Common myeloid progenitor, CD34-positive (primary cell): ENCODE measurements around the gene GARIN3.

Experiments used
- CTCF ChIA-PET: fragments of 350-600 bp; sonication (Branson Sonifier 250); formaldehyde crosslinking; loops from one replicate; lab custom pipeline; 2021; ENCODE audit warnings: antibody characterized with exemption; lab: Charles Lee
- POLR2A ChIA-PET: fragments of 350-600 bp; sonication (Branson Sonifier 250); formaldehyde crosslinking; loops from one replicate; lab custom pipeline; 2021; ENCODE audit warnings: antibody characterized with exemption; lab: Charles Lee
- DNase-seq, 3 donors: peaks; one replicate each; pipeline versions ENCODE4 v3.0.0 to v3.0.0-alpha.2; 2013
- H3K27ac ChIP-seq, 2 experiments: 1 replicate in 1 of 2; 2 replicates in 1 of 2; pipeline ENCODE4 v1.7.0; 2013; ENCODE audit warnings: inconsistent platforms in 2 of 2, low read length in 2 of 2, mild to moderate bottlenecking in 2 of 2, low read depth in 1 of 2, moderate library complexity in 1 of 2; ENCODE audit not compliant: severe bottlenecking in 2 of 2, insufficient read depth in 1 of 2, poor library complexity in 1 of 2
- H3K27me3 ChIP-seq, 5 experiments: replicated peaks in 2 of 5; 1 replicate in 3 of 5; 2 replicates in 2 of 5; pipeline versions ENCODE4 v1.6.1 to v1.7.0; 2013; ENCODE audit warnings: low read length in 4 of 5, mild to moderate bottlenecking in 2 of 5, moderate library complexity in 2 of 5, inconsistent platforms in 1 of 5; ENCODE audit not compliant: insufficient read depth in 5 of 5, control insufficient read depth in 4 of 5
- H3K36me3 ChIP-seq, 4 experiments: 1 replicate in 2 of 4; 2 replicates in 2 of 4; pipeline versions ENCODE4 v1.6.1 to v1.7.0; 2013; ENCODE audit warnings: low read length in 3 of 4, control low read depth in 1 of 4, mild to moderate bottlenecking in 1 of 4; ENCODE audit not compliant: control insufficient read depth in 4 of 4, insufficient read depth in 4 of 4
- H3K4me1 ChIP-seq, 4 experiments: 1 replicate in 3 of 4; 2 replicates in 1 of 4; pipeline versions ENCODE4 v1.6.1 to v1.7.1; 2013; ENCODE audit warnings: low read length in 3 of 4, mild to moderate bottlenecking in 3 of 4, control low read depth in 1 of 4, inconsistent platforms in 1 of 4, moderate library complexity in 1 of 4; ENCODE audit not compliant: control insufficient read depth in 4 of 4, insufficient read depth in 4 of 4; ENCODE audit errors: control extremely low read depth in 1 of 4
- H3K4me3 ChIP-seq, 7 experiments: 1 replicate in 4 of 7; 2 replicates in 3 of 7; pipeline versions ENCODE4 v1.5.1 to v1.7.0; 2013; ENCODE audit warnings: mild to moderate bottlenecking in 7 of 7, low read length in 6 of 7, moderate library complexity in 6 of 7, inconsistent platforms in 2 of 7, low read depth in 2 of 7, control low read depth in 1 of 7; ENCODE audit not compliant: insufficient read depth in 4 of 7, control insufficient read depth in 1 of 7; ENCODE audit errors: extremely low read depth in 1 of 7
- H3K9me3 ChIP-seq, 5 experiments: 1 replicate in 4 of 5; 2 replicates in 1 of 5; pipeline versions ENCODE4 v1.6.1 to v1.7.1; 2013; ENCODE audit warnings: low read length in 4 of 5, mild to moderate bottlenecking in 2 of 5, inconsistent platforms in 1 of 5, low read depth in 1 of 5, moderate library complexity in 1 of 5; ENCODE audit not compliant: control insufficient read depth in 4 of 5, insufficient read depth in 2 of 5; ENCODE audit errors: control extremely low read depth in 1 of 5
- WGBS: methylation state at CpG from one replicate; pipeline ENCODE4 v1.1.5; 2013; ENCODE audit not compliant: insufficient coverage; 5-methylcytosine and 5-hydroxymethylcytosine counted together

Gene GARIN3

GRCh38 chr5:157172403-157172802, 6.3 kb upstream of the GARIN3 start:
- Histone ChIP-seq H3K36me3 (no peaks in the 10 kb centered on the region), H3K27ac (no peak overlapping the region), H3K4me1 (peaks cover 0 to 15% (median 3%) of the 10 kb centered on the region in 4 experiments), H3K27me3 (no peaks in the 10 kb centered on the region), H3K9me3 (peaks cover 0 to 2% (median 0%) of the 10 kb centered on the region in 5 experiments), H3K4me3 (no peak overlapping the region)
- peak in 2 of 3 donors; percentile 31 to 41 for DNase-seq
- ChIA-PET POLR2A (no interaction called here), CTCF (no interaction called here)
- 0% methylated on average over 1 of the region's 2 CpGs for WGBS

GRCh38 chr5:157168286-157168685, 2.2 kb upstream of the GARIN3 start:
- ChIA-PET POLR2A (no interaction called here), CTCF (interaction anchor here (1.3 to 2.3 kb wide), 2 partner anchors 12 to 19 kb away, joined by 3 to 5 read pairs; no protein-coding TSS in a partner anchor)
- Histone ChIP-seq H3K9me3 (peaks cover 0 to 2% (median 0%) of the 10 kb centered on the region in 5 experiments), H3K4me3 (no peak overlapping the region), H3K27me3 (no peaks in the 10 kb centered on the region), H3K36me3 (no peaks in the 10 kb centered on the region), H3K4me1 (peaks cover 0 to 15% (median 3%) of the 10 kb centered on the region in 4 experiments), H3K27ac (no peak overlapping the region)
- no peak for DNase-seq
- 95% methylated on average over 4 of the region's 5 CpGs for WGBS

- CTCF ChIA-PET = interaction anchor here (1.1 to 2.3 kb wide), 3 partner anchors 12 to 146 kb away, joined by 3 to 5 read pairs (median 4); no protein-coding TSS in a partner anchor
- no peak overlapping the region for H3K27ac ChIP-seq
These were observed 1.2 kb upstream of the GARIN3 start for GRCh38 chr5:157167214-157167621.

GRCh38 chr5:157165668-157166067, 396 bp downstream of the GARIN3 start:
- Histone ChIP-seq H3K4me1 (no peaks in the 10 kb centered on the region), H3K4me3 (no peak overlapping the region), H3K36me3 (no peaks in the 10 kb centered on the region), H3K9me3 (peaks cover 0 to 2% (median 0%) of the 10 kb centered on the region in 5 experiments), H3K27ac (no peak overlapping the region), H3K27me3 (no peaks in the 10 kb centered on the region)
- ChIA-PET POLR2A (no interaction called here), CTCF (interaction anchor here (1.0 to 1.7 kb wide), 2 partner anchors 14 to 17 kb away, joined by 3 read pairs; partner anchors contain the start of gene ITK)
- WGBS = 93% methylated on average over 14 of the region's 14 CpGs
- no peak for DNase-seq

More at GRCh38 chr5:157167214-157167621, 1.2 kb upstream of the GARIN3 start:
- no peak overlapping the region for H3K4me3 ChIP-seq
- no peaks in the 10 kb centered on the region for H3K36me3 ChIP-seq
- peaks cover 0 to 2% (median 0%) of the 10 kb centered on the region in 5 experiments for H3K9me3 ChIP-seq
- POLR2A ChIA-PET = no interaction called here
- no peak for DNase-seq
- 100% methylated on average over 2 of the region's 4 CpGs for WGBS
- peaks cover 0 to 7% (median 2%) of the 10 kb centered on the region in 4 experiments for H3K4me1 ChIP-seq
- no peaks in the 10 kb centered on the region for H3K27me3 ChIP-seq

GRCh38 chr5:157165261-157165660, 803 bp downstream of the GARIN3 start:
- POLR2A ChIA-PET = no interaction called here
- DNase-seq = no peak
- Histone ChIP-seq H3K36me3 (no peaks in the 10 kb centered on the region), H3K27me3 (no peaks in the 10 kb centered on the region), H3K9me3 (no peaks in the 10 kb centered on the region), H3K27ac (no peak overlapping the region), H3K4me1 (no peaks in the 10 kb centered on the region), H3K4me3 (no peak overlapping the region)
- 93% methylated on average over 4 of the region's 4 CpGs for WGBS
- CTCF ChIA-PET = interaction anchor here (0.6 to 1.7 kb wide), 3 partner anchors 15 to 72 kb away, joined by 3 to 4 read pairs (median 3); partner anchors contain the start of gene ITK

GRCh38 chr5:157164521-157164920, 1.5 kb downstream of the GARIN3 start:
- no peaks in the 10 kb centered on the region for H3K27me3 ChIP-seq
- no peaks in the 10 kb centered on the region for H3K36me3 ChIP-seq
- no peak overlapping the region for H3K27ac ChIP-seq
- DNase-seq = no peak
- 100% methylated on average over 3 of the region's 5 CpGs for WGBS
- CTCF ChIA-PET = interaction anchor here (0.6 kb wide), 1 partner anchor 73 kb away, joined by 4 read pairs; no protein-coding TSS in a partner anchor
- POLR2A ChIA-PET = no interaction called here
- no peak overlapping the region for H3K4me3 ChIP-seq
- H3K4me1 ChIP-seq = no peaks in the 10 kb centered on the region
- H3K9me3 ChIP-seq = no peaks in the 10 kb centered on the region

- Histone ChIP-seq H3K4me3 (no peak overlapping the region), H3K27ac (no peak overlapping the region), H3K36me3 (no peaks in the 10 kb centered on the region), H3K9me3 (no peaks in the 10 kb centered on the region), H3K4me1 (no peaks in the 10 kb centered on the region), H3K27me3 (no peaks in the 10 kb centered on the region)
- DNase-seq = no peak
- ChIA-PET CTCF (interaction anchor here (3.5 kb wide), 1 partner anchor 15 kb away, joined by 13 read pairs; no protein-coding TSS in a partner anchor), POLR2A (no interaction called here)
- whole genome bisulfite sequencing = 97% methylated on average over 12 of the region's 12 CpGs
These were observed 3.0 kb downstream of the GARIN3 start for GRCh38 chr5:157162919-157163510.
